GM18868 (cell line): Measurements from ENCODE around the gene CDK5RAP2.
"Not testable (repeated sequence)": the region's sequence is repeated elsewhere in the genome, so short reads cannot be mapped to it uniquely, and the experiment has no call there.

ENCODE experiments used
- ATAC-seq: cut with Tn5 transposase; IDR thresholded peaks from one replicate; pipeline ENCODE4 v1.9.1; 2021; ENCODE audit warnings: mild to moderate bottlenecking, moderate library complexity; ENCODE audit not compliant: unreplicated experiment

CDK5RAP2 gene

DNA sequence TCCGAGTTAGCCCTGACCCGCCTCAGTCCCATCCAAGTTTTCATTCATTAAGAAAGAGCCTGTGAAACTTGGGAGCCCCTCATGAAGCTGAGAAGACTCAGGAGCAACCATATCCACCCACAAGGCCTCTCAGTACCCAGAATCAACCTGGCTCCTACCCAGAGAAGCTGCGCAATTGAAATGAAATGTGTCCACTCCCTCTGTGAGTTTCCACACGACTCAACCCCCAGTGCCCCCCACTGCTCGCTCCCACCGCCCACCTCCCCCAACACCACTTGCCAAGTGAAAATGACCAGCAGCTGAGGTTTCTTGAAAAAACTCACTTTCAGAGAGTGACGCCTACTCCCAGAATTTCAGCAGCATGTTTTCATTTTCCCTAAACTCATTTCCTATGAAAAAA lies 104.6 kb downstream of the CDK5RAP2 start:
- ATAC-seq: no peak

- no peak for ATAC-seq
Measured at GRCh38 chr9:120474591-120475243, 105.2 kb downstream of the CDK5RAP2 start.

GRCh38 chr9:120473608-120474007 lies 106.4 kb downstream of the CDK5RAP2 start:
- no peak for ATAC-seq

DNA sequence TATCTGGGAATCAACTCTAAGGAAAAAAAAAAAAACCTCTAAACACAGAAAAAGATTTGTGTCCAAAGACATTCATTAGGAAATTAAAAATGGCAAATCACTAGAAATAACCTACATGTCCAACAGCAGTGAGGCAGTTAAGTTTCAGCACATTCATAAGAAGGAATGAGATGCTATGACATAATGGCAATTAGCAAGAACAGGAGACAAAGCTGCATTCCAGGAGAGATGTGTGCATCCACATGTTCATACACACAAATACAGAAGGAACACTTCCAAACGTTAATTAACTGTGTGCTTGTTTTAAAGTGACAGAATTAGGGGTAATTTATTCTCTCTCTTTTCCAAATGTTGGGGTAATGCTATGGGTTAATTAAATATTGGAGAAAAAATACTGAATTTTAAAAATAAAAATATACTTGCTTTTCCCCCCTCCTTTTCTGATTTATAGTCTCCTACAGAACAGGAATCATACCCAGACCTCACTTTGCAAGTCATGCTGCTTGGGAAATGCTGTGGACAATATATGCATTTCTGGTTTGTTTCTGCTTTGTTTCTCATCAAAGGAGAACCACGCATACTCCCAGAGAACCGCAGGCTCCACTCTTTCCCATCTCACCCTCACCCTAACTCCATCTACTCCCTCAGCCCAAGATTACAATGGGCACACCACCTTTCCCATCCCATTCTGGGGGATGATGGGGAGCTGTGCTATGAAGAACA lies 114.1 kb downstream of the CDK5RAP2 start:
- no peak for ATAC-seq

- ATAC-seq: no peak
Measured at GRCh38 chr9:120464887-120465421, 115.0 kb downstream of the CDK5RAP2 start.

DNA sequence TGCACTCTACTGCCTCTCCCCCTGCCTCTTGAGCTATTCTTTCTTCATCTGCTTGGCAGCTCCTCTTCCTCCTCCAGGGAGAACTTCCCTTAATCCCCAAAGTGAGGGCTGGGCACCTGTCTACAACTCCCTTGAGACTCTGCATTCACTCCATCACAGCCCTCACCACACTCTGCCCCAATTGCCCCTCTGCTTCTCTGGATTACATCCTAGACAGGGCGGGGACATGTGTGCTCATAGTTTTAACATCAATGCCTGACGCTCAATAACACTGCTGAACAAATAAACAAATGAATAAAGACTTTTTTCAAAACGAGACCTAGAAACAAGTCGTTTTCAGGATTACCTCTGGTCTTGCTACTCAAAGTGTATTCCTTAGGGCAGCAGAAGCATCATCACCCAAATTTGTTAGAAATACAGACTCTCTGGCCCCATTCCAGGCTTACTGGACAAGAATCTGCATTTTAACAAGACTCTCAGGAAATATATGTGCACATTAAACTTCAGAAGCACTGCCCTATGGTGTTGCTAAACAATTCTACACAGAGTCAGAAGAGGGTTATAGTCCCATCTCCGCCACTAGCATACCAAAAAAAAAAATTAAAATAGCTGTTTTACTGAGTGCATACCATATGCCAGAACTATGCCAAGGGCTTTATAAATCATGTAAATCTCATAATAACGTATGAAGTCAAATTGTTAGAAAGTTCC lies 115.6 kb downstream of the CDK5RAP2 start:
- ATAC-seq: no peak

- ATAC-seq: no peak
Measured at GRCh38 chr9:120463765-120464164, 116.2 kb downstream of the CDK5RAP2 start.

DNA sequence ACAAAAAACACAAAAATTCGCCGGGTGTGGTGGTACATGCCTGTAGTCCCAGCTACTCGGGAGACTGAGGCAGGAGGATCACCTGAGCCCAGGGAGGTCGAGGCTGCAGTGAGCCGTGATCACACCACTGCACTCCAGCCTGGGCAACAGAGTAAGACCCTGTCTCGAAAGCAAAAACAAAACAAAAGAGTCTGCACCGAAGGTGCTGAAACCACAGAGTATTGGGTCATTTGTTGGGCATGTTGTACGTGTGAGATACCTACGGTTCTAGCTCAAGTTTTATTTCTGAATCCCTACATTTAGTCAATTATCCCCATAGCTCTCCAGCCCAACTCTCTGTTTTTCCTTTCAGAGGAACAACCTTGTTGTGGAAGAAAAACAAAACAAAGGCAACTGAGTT lies 118.3 kb downstream of the CDK5RAP2 start:
- ATAC-seq: not testable (repeated sequence)

GRCh38 chr9:120456218-120456617 lies 123.7 kb downstream of the CDK5RAP2 start:
- ATAC-seq: no peak

GRCh38 chr9:120454467-120454866 lies 125.5 kb downstream of the CDK5RAP2 start:
- ATAC-seq: no peak

DNA sequence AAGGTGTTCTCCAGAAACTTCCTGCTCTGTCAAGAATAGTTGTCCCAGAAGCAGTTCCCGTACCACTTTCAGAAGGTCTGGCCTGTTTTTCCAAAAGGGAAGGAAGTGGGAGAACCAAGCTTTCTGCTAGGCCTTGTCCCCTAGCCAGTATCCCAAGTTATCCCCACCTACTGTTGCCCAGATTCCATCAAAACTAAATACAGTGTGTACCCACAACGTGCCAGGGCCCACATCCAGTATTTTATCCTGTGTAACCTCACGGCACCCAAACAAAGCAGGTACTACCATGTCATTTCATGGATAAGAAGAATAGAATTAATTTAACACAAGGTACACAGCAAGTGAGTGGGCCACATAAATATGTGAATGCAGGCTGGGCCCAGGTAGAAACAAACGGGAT lies 126.2 kb downstream of the CDK5RAP2 start:
- no peak for ATAC-seq

DNA sequence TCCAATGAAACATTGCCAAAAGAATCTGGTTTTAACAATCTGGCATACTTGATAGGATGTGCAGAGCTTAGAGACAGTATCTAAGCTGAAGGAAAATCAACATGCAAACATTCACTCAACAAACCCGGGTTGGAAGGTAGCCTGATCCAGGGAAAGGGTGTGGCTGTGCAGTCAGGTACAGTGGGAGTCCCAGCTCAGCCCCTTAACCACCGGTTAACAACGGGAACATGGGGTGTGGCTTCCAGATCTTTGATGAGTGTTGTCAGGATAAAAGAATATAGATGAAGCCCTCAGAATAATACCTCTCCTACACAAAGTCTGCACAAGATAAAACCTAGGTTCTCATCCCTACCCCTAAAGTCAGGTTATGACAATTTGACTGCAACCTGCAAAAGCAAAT lies 127.3 kb downstream of the CDK5RAP2 start:
- no peak for ATAC-seq

GRCh38 chr9:120450916-120451315 lies 129.1 kb downstream of the CDK5RAP2 start:
- ATAC-seq: no peak

DNA sequence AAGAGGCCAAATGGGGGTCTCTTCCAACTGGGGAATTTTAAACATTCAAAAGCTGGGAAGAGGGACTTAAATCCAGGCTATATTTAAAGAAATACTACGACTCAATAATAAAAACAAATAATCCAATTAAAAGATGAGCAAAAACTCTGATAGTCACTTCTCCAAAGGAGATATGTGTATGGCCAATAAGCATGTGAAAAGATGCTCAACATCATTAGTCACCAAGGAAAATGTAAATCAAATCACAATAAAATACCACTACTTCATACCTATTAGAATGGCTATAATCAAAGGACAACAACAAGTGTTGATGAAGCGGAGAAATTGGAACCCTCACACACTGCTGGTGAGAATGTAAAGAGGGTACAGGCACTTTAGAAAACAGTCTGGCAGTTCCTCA lies 130.4 kb downstream of the CDK5RAP2 start:
- no peak for ATAC-seq

DNA sequence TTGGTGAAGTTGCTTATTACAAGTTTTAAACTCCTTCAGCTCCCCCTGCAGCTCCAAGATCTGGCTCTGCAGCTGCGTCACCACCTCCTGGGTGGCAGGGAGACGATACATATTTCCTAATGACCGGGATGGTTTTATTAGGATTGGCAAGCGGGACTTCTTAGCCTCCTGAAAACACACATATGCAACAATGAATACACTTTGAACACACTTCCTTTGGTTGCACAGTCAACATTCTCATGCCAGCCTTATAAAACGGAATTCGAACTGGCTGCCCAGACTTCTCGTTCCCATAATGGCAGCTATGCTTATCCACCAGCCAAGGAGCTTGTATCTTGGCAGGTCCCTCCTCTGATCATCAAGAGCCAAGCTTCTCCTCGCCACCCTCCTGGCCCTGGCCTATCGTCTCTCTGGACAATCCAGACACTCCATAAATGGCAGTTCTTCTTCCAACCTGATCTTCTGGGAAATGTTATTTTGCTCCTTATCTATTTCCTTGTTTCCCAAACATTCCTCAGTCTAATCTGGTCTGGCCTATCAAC lies 131.9 kb downstream of the CDK5RAP2 start:
- ATAC-seq: no peak

- no peak for ATAC-seq
Measured at GRCh38 chr9:120446671-120447070, 133.3 kb downstream of the CDK5RAP2 start.

DNA sequence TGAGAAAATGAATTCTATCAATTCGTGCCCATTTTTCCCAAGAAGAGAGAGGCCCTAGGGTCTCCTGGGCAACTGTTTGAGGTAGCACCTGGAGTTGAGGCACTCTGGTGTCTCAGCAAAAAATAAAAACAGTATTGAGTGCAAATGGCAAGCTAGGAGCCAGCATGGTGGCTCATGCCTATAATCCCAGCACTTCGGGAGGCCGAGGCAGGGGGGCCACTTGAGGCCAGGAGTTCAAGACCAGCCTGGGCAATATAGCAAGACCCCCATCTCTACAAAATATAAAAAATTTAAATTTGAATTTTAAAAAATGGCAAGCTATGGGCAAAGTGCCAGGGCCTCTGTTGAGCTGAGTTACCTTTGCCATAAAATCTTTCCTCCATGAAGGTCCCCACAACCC lies 136.0 kb downstream of the CDK5RAP2 start:
- no peak for ATAC-seq

DNA sequence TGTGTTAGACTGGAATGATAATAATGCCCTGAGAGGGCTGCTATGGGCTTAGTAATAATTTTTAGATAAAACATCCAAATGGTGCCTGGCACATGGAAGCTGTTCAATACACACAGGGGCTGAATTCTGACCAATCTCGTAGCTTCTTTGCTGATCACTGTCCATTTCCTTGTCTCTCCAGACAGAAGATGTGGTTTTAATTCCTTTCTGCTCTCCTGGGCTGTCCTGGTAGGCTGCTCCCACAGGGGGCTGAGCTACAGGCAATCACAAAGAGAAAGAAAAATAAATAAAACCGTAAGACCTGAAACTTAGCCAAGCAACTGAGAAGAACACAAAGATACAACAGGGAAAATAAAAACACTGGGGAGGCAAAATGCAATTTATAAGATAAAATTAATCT lies 136.5 kb downstream of the CDK5RAP2 start:
- no peak for ATAC-seq

DNA sequence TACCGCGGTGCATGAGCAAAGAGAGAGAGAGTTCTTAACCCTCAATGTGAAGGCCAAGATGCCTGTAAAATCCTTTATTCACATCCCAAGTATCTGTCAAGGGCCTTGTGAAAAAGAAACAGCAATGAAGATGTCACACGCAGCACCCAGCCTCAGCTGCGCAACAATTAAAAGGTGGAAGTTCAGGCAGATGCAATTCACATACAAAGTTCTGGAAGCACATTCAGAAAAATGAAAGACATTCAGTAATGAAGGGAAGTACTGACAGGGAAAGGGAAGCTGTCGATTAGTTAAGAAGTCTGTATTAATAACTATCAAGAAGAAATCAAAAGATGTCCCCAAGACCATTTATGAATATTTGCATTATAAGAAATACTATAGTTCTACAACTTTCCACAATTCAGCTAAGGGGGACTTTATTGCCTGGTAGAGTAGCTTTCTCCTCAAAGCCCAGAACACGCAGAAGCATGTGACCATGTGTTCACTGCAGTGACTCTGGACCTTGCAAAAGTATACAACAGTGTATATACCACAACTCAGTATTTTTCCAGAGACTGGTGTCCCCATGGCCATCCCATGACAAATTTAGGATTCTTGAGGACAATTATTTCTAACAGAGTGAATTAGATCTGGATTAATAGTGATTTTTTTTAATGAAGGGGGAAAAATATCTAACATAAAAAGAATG lies 137.5 kb downstream of the CDK5RAP2 start:
- ATAC-seq: no peak

DNA sequence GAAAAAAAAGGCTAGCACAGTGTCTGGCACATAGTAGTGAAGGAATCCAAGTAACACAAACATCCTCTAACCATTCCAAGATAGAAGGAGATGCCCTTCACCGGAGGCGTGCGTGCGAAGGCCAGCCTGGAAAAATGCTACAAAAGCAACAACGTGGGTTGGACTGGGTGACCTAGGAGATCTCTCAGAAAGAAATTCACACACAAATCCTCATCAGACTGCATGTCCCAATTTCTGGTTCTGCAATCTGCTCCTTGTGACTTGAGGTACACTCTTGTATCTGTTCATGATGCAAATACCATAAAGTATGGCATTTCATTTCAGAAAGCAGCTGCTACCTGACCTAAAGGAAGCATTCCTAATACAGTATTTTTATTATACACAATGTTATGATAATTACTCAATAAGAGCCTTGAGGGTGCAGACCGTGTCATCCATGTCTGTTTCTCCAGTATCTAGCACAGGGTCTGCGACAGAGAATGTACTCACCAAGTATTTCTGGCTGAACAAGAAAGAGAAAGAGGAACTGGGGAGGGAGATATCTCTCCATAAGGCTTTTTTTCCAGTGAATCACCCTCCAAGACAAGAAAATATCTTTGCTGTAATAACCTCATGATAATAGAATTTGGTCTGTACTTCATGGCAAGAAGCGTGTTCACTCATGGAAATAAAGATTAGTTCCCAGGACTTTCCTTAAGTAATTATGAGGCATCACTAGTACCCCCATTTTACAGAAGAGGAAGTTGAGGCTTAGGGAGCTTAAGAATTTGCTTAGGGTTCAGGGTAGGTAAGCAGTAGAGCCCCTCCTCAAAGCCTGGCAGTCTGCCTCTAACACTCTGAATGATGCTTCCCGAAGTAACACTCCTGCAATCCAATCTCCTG lies 138.3 kb downstream of the CDK5RAP2 start:
- ATAC-seq: no peak
